Measurements from ENCODE around the gene LRRC74B. TPM values are rescaled to one million over a fixed set of nuclear protein-coding genes. Genes with fewer than 3 reads are reported as not detected.

The LRRC74B gene
- polyA plus RNA-seq, 1 of the 3 experiments (the other 2 are of a cell fraction) = 0.03 TPM

GRCh38 chr22:21015466-21016006 lies 30.2 kb upstream of the LRRC74B start:
- CTCF ChIA-PET = interaction anchor here (1.1 to 1.3 kb wide), 3 partner anchors 87 to 632 kb away, joined by 3 to 5 read pairs (median 3); no protein-coding TSS in a partner anchor
- peak overlapping the region; percentile 95 for H3K4me2 ChIP-seq
- H3K9ac ChIP-seq = peak overlapping the region; percentile 42
- peak overlapping the region; percentile 71 to 97; a peak in 3 of 4 replicates for H3K27ac ChIP-seq (ENCODE audit: low read depth in 2 of 2, low read length in 1 of 2)
- H2AFZ ChIP-seq (ENCODE audit: low read depth) = no peak overlapping the region; the same call in 1 of the 2 replicates
- H3K4me1 ChIP-seq (ENCODE audit: control insufficient read depth in 1 of 2, insufficient read depth in 2 of 2, low read depth in 1 of 2, low read length in 1 of 2) = peaks cover 15 to 49% of the 10 kb centered on the region in 2 experiments; a peak in 3 of 4 replicates
- H3K79me2 ChIP-seq (ENCODE audit: insufficient read depth) = peaks cover 7% of the 10 kb centered on the region; the same call in 1 of the 2 replicates
- POLR2A ChIA-PET = interaction anchor here (1.1 to 4.0 kb wide), 9 partner anchors 12 to 593 kb away, joined by 3 to 34 read pairs (median 5); partner anchors contain the start of genes LRRC74B, LZTR1 and THAP7
- H3K36me3 ChIP-seq (replicated peaks in 1 of 2; ENCODE audit: control insufficient read depth in 1 of 2, insufficient read depth in 2 of 2, low read length in 1 of 2) = no peaks in the 10 kb centered on the region
- H3F3A ChIP-seq (replicated peaks; ENCODE audit: insufficient read depth) = peaks cover 5% of the 10 kb centered on the region
- H3K9me3 ChIP-seq = no peaks in the 10 kb centered on the region
- DNase-seq = peak; percentile 49
- TF ChIP-seq RAD21 (IDR thresholded peaks at IDR 0.05; ENCODE audit: low read length) = no peak
- no peak for TF ChIP-seq TAF1 (IDR thresholded peaks at IDR 0.05; ENCODE audit: borderline replicate concordance, low read depth, low read length)
- no peak for TF ChIP-seq REST (IDR thresholded peaks at IDR 0.05; ENCODE audit: low read depth, low read length)
- no peak for TF ChIP-seq CTCF (IDR thresholded peaks at IDR 0.05)
- no peak for TF ChIP-seq FOXM1 (IDR thresholded peaks at IDR 0.05; ENCODE audit: low read depth)
- no peak for TF ChIP-seq USF1 (IDR thresholded peaks at IDR 0.05; ENCODE audit: borderline replicate concordance, low read depth)
- no peak for TF ChIP-seq YY1 (IDR thresholded peaks at IDR 0.05; ENCODE audit: low read depth)
- no peak for TF ChIP-seq PBX3 (IDR thresholded peaks at IDR 0.05)
- no peak for TF ChIP-seq SMC3 (IDR thresholded peaks at IDR 0.05; ENCODE audit: low read depth, low read length)
- no peak for TF ChIP-seq ELF1 (IDR thresholded peaks at IDR 0.05)
- no peak for TF ChIP-seq EP300 (IDR thresholded peaks at IDR 0.05; ENCODE audit: borderline replicate concordance in 1 of 2, low read depth in 1 of 2, low read length in 1 of 2)
- H4K20me1 ChIP-seq (ENCODE audit: insufficient read depth) = no peaks in the 10 kb centered on the region
- no peaks in the 10 kb centered on the region for H3K27me3 ChIP-seq (ENCODE audit: insufficient read depth)
- H3K4me3 ChIP-seq (ENCODE audit: low read depth in 2 of 2, low read length in 1 of 2) = peak overlapping the region; percentile 76 to 78; a peak in 3 of 4 replicates
- 64% methylated on average over 10 of the region's 10 CpGs for WGBS (ENCODE audit: low lambda C conversion rate)
- H3K9me2 ChIP-seq = no peaks in the 10 kb centered on the region

Data from SK-N-SH (cell line).